IPS-NIHi7 (cell line): ENCODE results near the gene TNFSF12.
A peak's percentile ranks its signal among the peaks of the same experiment; 100 is the strongest.

Experiments used
- DNase-seq: peaks from one replicate; pipeline ENCODE4 v3.0.0; 2012; ENCODE audit warnings: mixed read lengths; ENCODE audit errors: extremely low spot score

TNFSF12 gene

GRCh38 chr17:7548585-7549400 is at the start of gene TNFSF12:
Gene TNFSF12, plus strand, starts transcription at chr17:7549058. Its CDS starts 96 bp downstream, at chr17:7549154.
- peak; percentile 68 for DNase-seq

- no peak for DNase-seq
These were observed 49.7 kb upstream of the TNFSF12 start for GRCh38 chr17:7499161-7499560.

DNA sequence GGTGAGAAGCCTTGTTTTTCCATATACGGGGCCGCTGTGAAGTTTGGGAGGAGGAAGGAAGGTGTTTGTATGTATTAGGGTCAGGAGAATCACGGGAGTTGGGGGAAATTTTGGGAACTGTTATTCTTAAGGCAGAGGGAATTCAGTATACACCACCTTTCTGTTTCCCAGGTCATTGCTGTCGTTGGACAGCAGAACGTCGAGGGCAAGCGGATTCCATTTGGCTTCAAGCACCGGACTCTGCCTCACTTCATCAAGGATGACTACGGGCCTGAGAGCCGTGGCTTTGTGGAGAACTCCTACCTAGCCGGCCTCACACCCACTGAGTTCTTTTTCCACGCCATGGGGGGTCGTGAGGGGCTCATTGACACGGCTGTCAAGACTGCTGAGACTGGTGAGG is 47.1 kb upstream of the TNFSF12 start:
- no peak for DNase-seq

GRCh38 chr17:7502171-7502847 is 46.5 kb upstream of the TNFSF12 start:
- DNase-seq = no peak

- DNase-seq = peak; percentile 56
These were observed 45.9 kb upstream of the TNFSF12 start for GRCh38 chr17:7502987-7503386.

DNA sequence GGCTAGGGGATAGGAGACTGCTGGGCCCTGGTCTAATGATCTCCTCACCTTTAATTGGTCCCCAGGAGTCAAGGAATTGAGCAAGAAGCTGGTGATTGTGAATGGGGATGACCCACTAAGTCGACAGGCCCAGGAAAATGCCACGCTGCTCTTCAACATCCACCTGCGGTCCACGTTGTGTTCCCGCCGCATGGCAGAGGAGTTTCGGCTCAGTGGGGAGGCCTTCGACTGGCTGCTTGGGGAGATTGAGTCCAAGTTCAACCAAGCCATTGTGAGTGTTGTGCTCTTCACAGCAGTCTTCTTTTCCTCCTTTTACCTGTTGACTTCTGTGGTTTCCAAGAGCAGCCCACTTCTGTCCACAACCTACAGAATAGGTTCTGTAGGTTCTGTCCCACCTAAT is 45.3 kb upstream of the TNFSF12 start:
- no peak for DNase-seq

DNA sequence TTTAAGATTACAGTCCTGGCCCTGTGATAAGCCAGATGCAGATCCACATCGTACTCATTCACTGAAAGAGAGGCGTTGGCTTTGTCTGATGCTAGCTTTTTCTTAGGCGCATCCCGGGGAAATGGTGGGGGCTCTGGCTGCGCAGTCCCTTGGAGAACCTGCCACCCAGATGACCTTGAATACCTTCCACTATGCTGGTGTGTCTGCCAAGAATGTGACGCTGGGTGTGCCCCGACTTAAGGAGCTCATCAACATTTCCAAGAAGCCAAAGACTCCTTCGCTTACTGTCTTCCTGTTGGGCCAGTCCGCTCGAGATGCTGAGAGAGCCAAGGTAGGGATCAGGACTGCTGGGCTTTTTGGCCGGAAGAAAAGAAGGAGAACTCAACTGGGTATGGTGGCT is 40.7 kb upstream of the TNFSF12 start:
- no peak for DNase-seq

GRCh38 chr17:7508846-7509245 is 40.0 kb upstream of the TNFSF12 start:
- DNase-seq = no peak

GRCh38 chr17:7509937-7510336 is 38.9 kb upstream of the TNFSF12 start:
- no peak for DNase-seq

DNA sequence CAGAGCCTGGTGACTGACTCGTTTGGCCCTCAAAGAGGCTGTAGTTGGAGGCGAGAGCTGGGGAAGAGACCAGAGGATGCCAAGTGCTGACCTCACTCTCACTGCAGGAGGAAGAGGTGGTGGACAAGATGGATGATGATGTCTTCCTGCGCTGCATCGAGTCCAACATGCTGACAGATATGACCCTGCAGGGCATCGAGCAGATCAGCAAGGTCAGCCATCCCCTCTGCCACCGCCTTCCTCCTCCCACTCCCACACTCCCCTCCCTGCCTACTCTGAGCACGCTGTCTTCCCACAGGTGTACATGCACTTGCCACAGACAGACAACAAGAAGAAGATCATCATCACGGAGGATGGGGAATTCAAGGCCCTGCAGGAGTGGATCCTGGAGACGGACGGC is 37.8 kb upstream of the TNFSF12 start:
- no peak for DNase-seq

DNA sequence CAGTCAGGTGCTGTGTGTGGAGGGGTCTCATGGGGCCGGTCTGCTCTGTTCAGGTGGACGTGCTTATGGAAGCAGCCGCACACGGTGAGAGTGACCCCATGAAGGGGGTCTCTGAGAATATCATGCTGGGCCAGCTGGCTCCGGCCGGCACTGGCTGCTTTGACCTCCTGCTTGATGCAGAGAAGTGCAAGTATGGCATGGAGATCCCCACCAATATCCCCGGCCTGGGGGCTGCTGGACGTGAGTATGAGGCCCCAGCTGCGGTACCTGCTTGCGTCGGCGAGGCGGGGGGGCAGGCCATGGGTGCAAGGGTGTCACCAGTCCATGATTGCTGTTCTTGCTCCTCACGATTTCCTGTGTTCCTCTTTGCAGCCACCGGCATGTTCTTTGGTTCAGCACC is 36.8 kb upstream of the TNFSF12 start:
- DNase-seq = no peak

DNA sequence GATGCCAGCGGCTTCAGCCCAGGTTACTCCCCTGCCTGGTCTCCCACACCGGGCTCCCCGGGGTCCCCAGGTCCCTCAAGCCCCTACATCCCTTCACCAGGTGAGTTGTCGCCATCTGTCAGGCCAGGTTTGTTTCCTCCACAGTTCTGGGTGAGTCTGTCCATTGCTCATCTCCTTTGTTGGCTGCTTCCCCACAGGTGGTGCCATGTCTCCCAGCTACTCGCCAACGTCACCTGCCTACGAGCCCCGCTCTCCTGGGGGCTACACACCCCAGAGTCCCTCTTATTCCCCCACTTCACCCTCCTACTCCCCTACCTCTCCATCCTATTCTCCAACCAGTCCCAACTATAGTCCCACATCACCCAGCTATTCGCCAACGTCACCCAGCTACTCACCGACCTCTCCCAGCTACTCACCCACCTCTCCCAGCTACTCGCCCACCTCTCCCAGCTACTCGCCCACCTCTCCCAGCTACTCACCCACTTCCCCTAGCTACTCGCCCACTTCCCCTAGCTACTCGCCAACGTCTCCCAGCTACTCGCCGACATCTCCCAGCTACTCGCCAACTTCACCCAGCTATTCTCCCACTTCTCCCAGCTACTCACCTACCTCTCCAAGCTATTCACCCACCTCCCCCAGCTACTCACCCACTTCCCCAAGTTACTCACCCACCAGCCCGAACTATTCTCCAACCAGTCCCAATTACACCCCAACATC is 35.9 kb upstream of the TNFSF12 start:
- DNase-seq = no peak

DNA sequence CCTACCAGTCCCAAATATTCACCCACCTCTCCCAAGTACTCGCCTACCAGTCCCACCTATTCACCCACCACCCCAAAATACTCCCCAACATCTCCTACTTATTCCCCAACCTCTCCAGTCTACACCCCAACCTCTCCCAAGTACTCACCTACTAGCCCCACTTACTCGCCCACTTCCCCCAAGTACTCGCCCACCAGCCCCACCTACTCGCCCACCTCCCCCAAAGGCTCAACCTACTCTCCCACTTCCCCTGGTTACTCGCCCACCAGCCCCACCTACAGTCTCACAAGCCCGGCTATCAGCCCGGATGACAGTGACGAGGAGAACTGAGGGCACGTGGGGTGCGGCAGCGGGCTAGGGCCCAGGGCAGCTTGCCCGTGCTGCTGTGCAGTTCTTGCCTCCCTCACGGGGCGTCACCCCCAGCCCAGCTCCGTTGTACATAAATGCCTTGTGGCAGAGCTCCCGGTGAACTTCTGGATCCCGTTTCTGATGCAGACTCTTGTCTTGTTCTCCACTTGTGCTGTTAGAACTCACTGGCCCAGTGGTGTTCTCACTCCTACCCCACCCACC is 34.9 kb upstream of the TNFSF12 start:
- DNase-seq = no peak

- DNase-seq = no peak
These were observed 32.8 kb upstream of the TNFSF12 start for GRCh38 chr17:7515911-7516610.

GRCh38 chr17:7523033-7523432 is 25.8 kb upstream of the TNFSF12 start:
- DNase-seq = peak; percentile 78

GRCh38 chr17:7528842-7529241 is 20.0 kb upstream of the TNFSF12 start:
- DNase-seq = no peak

- DNase-seq = no peak
These were observed 18.6 kb upstream of the TNFSF12 start for GRCh38 chr17:7530023-7530900.

- DNase-seq = no peak
These were observed 10.8 kb upstream of the TNFSF12 start for GRCh38 chr17:7538050-7538449.

- no peak for DNase-seq
These were observed 9.8 kb upstream of the TNFSF12 start for GRCh38 chr17:7538891-7539545.

GRCh38 chr17:7541074-7541621 is 7.7 kb upstream of the TNFSF12 start:
- DNase-seq = no peak
